Astrocyte (in vitro differentiated cells and primary cell): ENCODE measurements around the gene MYT1. TPM values are rescaled to one million over a fixed set of nuclear protein-coding genes. Genes with fewer than 3 reads are reported as not detected.

Source experiments
- DNase-seq: peaks from one replicate; pipeline ENCODE4 v3.0.0-alpha.2; 2010; ENCODE audit warnings: low read depth
- FAIRE-seq: peaks from 2 replicates; lab custom pipeline; 2011; peaks lifted over from hg19 to GRCh38; lab: Jason Lieb, UNC
- H2AFZ ChIP-seq: 2 replicates; pipeline ENCODE4 v1.6.0; 2012; ENCODE audit warnings: low read depth, low read length, inconsistent platforms
- H3K27ac ChIP-seq: 2 replicates; pipeline ENCODE4 v1.5.1; 2011; ENCODE audit warnings: low read depth, low read length, inconsistent platforms
- H3K27me3 ChIP-seq: 2 replicates; pipeline ENCODE4 v1.6.0; 2011; ENCODE audit warnings: low read length, inconsistent platforms; ENCODE audit not compliant: insufficient read depth
- H3K36me3 ChIP-seq: 2 replicates; pipeline ENCODE4 v1.5.1; 2011; ENCODE audit warnings: low read length, inconsistent platforms; ENCODE audit not compliant: insufficient read depth
- H3K4me1 ChIP-seq: 2 replicates; pipeline ENCODE4 v1.5.1; 2011; ENCODE audit warnings: low read length, inconsistent platforms; ENCODE audit not compliant: insufficient read depth
- H3K4me2 ChIP-seq: 2 replicates; pipeline ENCODE4 v1.6.0; 2012; ENCODE audit warnings: low read length, inconsistent platforms
- H3K4me3 ChIP-seq: 2 replicates; pipeline ENCODE4 v1.5.1; 2011; ENCODE audit warnings: low read depth, mild to moderate bottlenecking, low read length, inconsistent platforms; ENCODE audit not compliant: insufficient read depth
- H3K79me2 ChIP-seq: 2 replicates; pipeline ENCODE4 v1.6.0; 2012; ENCODE audit warnings: mild to moderate bottlenecking, low read length, inconsistent platforms; ENCODE audit not compliant: insufficient read depth
- H3K9ac ChIP-seq: 2 replicates; pipeline ENCODE4 v1.6.0; 2012; ENCODE audit warnings: mild to moderate bottlenecking, low read length, inconsistent platforms
- H3K9me3 ChIP-seq: 2 replicates; pipeline ENCODE4 v1.5.1; 2012; ENCODE audit warnings: low read depth, mild to moderate bottlenecking, low read length, inconsistent platforms; ENCODE audit not compliant: insufficient read depth
- H4K20me1 ChIP-seq: 2 replicates; pipeline ENCODE4 v1.6.0; 2012; ENCODE audit warnings: low read length, inconsistent platforms; ENCODE audit not compliant: insufficient read depth
- H3K27ac Mint-ChIP-seq: one replicate; pipeline ENCODE4 v1.8.0; 2021; ENCODE audit warnings: mild to moderate bottlenecking, mixed read lengths; ENCODE audit not compliant: unreplicated experiment
- H3K27me3 Mint-ChIP-seq: one replicate; pipeline ENCODE4 v1.8.0; 2021; ENCODE audit warnings: low read depth, mixed read lengths; ENCODE audit not compliant: unreplicated experiment
- H3K36me3 Mint-ChIP-seq: one replicate; pipeline ENCODE4 v1.8.0; 2021; ENCODE audit warnings: low read depth, mixed read lengths; ENCODE audit not compliant: unreplicated experiment
- H3K4me1 Mint-ChIP-seq: one replicate; pipeline ENCODE4 v1.8.0; 2021; ENCODE audit warnings: low read depth, mixed read lengths; ENCODE audit not compliant: unreplicated experiment
- H3K4me3 Mint-ChIP-seq: one replicate; pipeline ENCODE4 v1.8.0; 2021; ENCODE audit warnings: mild to moderate bottlenecking, moderate library complexity, mixed read lengths; ENCODE audit not compliant: unreplicated experiment
- H3K9me3 Mint-ChIP-seq: one replicate; pipeline ENCODE4 v1.8.0; 2021; ENCODE audit warnings: mild to moderate bottlenecking, mixed read lengths; ENCODE audit not compliant: unreplicated experiment
- EZH2 ChIP-seq: IDR thresholded peaks from 2 replicates; pipeline ENCODE4 v1.6.1; 2012; ENCODE audit warnings: mild to moderate bottlenecking, low read length, inconsistent platforms; ENCODE audit not compliant: insufficient read depth
- total RNA-seq: library from RNA; stranded (reverse); gene quantifications from 2 replicates; pipeline ENCODE4 v1.2.1, GENCODE V29; 2021
- TF ChIP-seq, protein P1 (sequence below): IDR thresholded peaks from 2 replicates; pipeline ENCODE4 v1.5.1; 2011; ENCODE audit warnings: low read depth, mild to moderate bottlenecking, inconsistent platforms, low read length, moderate library complexity; ENCODE audit not compliant: insufficient read depth

Gene MYT1
- total RNA-seq, 1 donor from 2014 or later = not detected

DNA sequence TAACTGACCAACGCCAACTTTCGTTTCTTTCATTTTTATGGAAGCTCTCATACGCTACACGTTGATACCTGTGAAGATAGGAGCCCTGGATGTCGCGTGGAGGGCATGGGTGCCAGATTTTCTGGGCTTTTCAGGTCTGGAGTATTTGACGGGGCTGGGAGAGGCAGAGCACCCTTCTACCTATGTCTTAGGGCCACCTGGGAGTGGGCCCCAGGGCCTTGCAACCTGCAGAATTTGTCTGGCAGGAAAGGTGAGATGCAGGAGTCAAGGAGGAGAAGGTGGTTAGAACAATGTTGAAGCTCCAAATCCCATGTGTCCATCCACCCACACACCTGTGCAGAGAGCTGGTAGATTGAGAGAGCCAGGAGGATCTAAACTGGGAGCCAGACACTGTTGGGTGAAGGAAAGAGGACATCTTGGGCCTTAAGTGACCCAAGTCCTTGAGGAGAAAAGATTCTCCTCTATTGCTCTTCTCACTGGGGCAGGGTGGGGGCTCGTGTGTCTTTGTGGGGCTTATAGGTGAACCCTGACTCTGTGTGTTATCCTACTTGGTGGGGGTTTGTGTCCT is 63.9 kb downstream of the MYT1 start:
- no peak for DNase-seq
- no peak for FAIRE-seq
- H3K4me3 ChIP-seq = no peak overlapping the region
- no peaks in the 10 kb centered on the region for H3K79me2 ChIP-seq
- no peaks in the 10 kb centered on the region for H3K36me3 ChIP-seq
- no peaks in the 10 kb centered on the region for H3K27me3 ChIP-seq
- H3K4me2 ChIP-seq = no peak overlapping the region
- H3K36me3 Mint-ChIP-seq = no peaks in the 10 kb centered on the region
- no peaks in the 10 kb centered on the region for H3K9me3 ChIP-seq
- H3K9me3 Mint-ChIP-seq = no peaks in the 10 kb centered on the region
- peaks cover 23% of the 10 kb centered on the region for H3K4me1 ChIP-seq
- no peak overlapping the region for H3K27ac Mint-ChIP-seq
- peaks cover 25% of the 10 kb centered on the region for H3K4me1 Mint-ChIP-seq
- H3K27me3 Mint-ChIP-seq = peaks cover 13% of the 10 kb centered on the region
- H3K4me3 Mint-ChIP-seq = no peak overlapping the region
- no peaks in the 10 kb centered on the region for H4K20me1 ChIP-seq
- no peak overlapping the region for H2AFZ ChIP-seq
- H3K27ac ChIP-seq = no peak overlapping the region
- TF ChIP-seq, protein P1, sequence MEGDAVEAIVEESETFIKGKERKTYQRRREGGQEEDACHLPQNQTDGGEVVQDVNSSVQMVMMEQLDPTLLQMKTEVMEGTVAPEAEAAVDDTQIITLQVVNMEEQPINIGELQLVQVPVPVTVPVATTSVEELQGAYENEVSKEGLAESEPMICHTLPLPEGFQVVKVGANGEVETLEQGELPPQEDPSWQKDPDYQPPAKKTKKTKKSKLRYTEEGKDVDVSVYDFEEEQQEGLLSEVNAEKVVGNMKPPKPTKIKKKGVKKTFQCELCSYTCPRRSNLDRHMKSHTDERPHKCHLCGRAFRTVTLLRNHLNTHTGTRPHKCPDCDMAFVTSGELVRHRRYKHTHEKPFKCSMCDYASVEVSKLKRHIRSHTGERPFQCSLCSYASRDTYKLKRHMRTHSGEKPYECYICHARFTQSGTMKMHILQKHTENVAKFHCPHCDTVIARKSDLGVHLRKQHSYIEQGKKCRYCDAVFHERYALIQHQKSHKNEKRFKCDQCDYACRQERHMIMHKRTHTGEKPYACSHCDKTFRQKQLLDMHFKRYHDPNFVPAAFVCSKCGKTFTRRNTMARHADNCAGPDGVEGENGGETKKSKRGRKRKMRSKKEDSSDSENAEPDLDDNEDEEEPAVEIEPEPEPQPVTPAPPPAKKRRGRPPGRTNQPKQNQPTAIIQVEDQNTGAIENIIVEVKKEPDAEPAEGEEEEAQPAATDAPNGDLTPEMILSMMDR = no peak
- TF ChIP-seq EZH2 = no peak
- no peak overlapping the region for H3K9ac ChIP-seq

DNA sequence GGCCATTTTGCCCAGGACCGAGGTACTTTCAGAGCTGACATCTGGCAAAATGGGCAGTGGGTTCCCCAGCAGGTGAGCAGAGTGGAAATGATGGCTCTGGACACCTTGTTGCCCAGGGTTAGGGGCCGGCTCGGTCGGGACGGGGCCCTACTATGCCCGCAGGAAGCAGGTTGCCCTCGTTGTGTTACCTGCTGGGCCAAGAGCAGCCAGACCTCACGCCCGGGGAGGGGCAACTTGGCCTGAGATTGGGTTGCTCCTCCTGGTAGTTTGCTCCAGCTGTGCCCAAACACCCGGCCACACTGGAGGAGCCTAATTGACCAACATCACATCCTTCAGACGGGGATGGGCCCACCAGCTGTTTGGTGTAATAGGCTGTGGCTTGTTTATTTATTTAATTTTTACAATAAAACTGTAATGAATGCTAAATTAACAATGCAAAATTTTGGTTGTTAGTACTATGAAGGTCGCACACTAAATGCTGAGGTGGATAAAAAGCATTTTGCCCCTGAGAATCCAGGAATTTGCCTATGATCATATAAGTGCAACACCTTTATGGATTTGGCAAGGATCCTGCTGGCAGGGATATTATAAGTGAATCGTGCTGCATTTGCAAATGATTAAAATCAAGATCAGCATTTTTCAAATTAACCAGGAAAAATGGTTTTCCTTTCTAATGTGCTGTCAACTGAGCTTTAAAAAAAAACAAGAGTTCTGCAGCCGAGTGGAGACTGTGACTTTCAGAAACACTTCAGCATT is 64.7 kb downstream of the MYT1 start:
- H3K27me3 Mint-ChIP-seq = peaks cover 13% of the 10 kb centered on the region
- no peak for DNase-seq
- no peak overlapping the region for H3K4me3 ChIP-seq
- no peaks in the 10 kb centered on the region for H3K79me2 ChIP-seq
- H3K9me3 Mint-ChIP-seq = peaks cover 3% of the 10 kb centered on the region
- no peak overlapping the region for H3K4me3 Mint-ChIP-seq
- H3K4me1 Mint-ChIP-seq = peaks cover 17% of the 10 kb centered on the region
- FAIRE-seq = no peak
- no peaks in the 10 kb centered on the region for H3K36me3 Mint-ChIP-seq
- H3K27ac ChIP-seq = no peak overlapping the region
- no peak overlapping the region for H3K9ac ChIP-seq
- no peaks in the 10 kb centered on the region for H3K36me3 ChIP-seq
- H2AFZ ChIP-seq = no peak overlapping the region
- H3K4me2 ChIP-seq = no peak overlapping the region
- no peak overlapping the region for H3K27ac Mint-ChIP-seq
- H4K20me1 ChIP-seq = no peaks in the 10 kb centered on the region
- TF ChIP-seq, protein P1 = no peak
- no peak for TF ChIP-seq EZH2
- H3K27me3 ChIP-seq = no peaks in the 10 kb centered on the region
- no peaks in the 10 kb centered on the region for H3K9me3 ChIP-seq
- H3K4me1 ChIP-seq = peaks cover 16% of the 10 kb centered on the region
